Stimulated activated CD4-positive, alpha-beta T cell treated with anti-CD3 and anti-CD28 coated beads, Interleukin-1b, Interleukin-23, amount 100 ng/mL, for 1 hour (primary cell): Measurements from ENCODE around the gene GGTLC2.
"Not testable (repeated sequence)": the region's sequence is repeated elsewhere in the genome, so short reads cannot be mapped to it uniquely, and the experiment has no call there.

ENCODE experiments used
- DNase-seq, 2 donors: peaks; one replicate each; pipeline ENCODE4 v3.0.0-alpha.2; 2020; ENCODE audit warnings: low read depth in 2 of 2

The GGTLC2 gene

DNA sequence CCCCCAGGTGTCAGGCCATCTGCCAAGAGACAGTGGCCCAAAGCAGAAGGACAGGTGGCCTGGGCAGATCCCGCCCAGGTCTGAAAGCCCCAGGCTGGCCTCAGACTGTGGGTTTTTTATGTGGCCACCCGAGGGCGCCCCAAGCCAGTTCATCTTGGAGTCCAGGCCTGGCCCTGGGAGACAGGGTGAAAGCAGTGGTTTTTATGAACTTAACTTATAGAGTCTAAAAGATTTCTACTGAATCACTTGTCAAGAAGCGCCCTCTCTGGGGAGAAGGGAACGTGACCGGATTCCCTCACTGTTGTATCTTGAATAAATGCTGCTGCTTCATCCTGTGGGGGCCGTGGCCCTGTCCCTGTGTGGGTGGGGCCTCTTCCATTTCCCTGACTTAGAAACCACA lies 8.2 kb upstream of the GGTLC2 start:
- not testable (repeated sequence) for DNase-seq

DNA sequence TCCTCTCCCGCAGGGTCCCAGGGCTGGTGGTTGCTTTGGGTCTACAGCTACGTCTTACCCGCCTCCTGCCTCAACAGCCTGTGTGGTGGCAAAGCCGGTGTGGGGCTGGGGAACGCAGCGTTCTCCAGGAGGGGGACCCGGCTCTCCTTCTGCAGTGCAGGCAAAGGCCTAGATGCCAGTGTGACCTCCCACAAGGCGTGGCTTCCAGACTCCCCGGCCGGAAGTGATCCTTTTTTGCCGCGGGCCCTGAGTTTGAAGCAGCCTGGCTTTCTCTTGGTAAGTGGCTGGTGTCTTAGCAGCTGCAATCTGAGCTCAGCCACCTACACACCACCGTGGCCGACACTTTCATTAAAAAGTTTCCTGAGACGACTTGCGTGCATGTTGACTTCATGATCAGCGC lies 6.1 kb upstream of the GGTLC2 start:
- DNase-seq: not testable (repeated sequence)

DNA sequence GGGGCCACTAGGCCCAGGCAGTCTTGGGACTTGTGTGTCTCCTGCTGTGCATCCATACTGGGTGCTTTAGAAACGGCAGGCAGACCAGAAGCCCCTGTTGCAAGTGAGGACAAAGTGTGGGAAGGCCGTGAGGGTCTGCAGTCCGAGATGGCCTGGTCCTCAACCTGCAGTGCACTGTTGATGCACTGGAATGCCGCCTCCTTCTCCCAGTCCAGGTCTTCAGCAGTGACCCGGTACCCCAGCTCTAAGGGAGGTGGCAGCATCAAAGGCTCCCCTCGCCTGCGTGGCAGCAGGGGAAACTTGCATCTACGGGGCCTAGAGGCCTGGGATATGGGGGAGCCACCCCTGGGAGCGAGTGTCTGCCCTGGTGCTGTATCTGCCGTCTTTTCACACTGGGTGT lies 2.2 kb upstream of the GGTLC2 start:
- not testable (repeated sequence) for DNase-seq

DNA sequence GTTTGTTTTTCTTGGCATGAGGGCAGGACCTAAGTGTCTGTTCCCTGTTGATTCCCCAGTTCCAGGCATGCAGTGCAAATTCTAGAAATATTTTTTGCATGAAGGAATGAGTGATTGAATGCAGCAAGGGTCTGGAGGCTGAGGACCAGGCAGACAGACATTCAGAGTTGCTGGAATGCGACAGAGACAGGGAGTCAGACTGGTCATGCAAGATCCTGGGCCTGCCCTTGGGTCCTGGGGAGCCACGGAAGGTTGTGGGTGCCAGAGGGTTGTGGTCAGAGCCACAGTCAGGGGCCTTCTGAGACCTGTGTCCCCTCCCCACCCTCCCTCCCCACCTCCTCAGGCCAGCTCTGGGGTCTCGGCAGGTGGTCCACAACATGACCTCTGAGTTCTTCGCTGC lies 1.6 kb downstream of the GGTLC2 start:
- not testable (repeated sequence) for DNase-seq

DNA sequence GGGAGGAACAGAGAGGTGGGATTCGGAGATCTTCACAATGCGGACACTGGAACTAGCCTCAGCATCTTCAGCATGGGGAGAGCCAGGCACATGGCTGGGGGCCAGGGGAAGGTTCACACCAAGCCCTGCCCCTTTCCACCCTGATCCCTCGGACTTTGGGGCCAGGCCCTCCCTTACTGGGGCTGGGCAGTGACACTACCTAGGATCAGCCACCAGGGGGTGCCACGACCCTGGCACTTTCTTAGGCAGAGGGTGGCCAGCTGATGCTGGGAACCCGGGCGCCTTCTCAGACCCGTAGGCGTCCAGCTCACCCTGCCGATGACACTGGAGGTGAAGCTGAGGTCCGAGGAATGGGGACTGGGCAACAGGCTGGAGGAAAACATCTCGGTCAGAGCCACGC lies 3.5 kb downstream of the GGTLC2 start:
- not testable (repeated sequence) for DNase-seq

DNA sequence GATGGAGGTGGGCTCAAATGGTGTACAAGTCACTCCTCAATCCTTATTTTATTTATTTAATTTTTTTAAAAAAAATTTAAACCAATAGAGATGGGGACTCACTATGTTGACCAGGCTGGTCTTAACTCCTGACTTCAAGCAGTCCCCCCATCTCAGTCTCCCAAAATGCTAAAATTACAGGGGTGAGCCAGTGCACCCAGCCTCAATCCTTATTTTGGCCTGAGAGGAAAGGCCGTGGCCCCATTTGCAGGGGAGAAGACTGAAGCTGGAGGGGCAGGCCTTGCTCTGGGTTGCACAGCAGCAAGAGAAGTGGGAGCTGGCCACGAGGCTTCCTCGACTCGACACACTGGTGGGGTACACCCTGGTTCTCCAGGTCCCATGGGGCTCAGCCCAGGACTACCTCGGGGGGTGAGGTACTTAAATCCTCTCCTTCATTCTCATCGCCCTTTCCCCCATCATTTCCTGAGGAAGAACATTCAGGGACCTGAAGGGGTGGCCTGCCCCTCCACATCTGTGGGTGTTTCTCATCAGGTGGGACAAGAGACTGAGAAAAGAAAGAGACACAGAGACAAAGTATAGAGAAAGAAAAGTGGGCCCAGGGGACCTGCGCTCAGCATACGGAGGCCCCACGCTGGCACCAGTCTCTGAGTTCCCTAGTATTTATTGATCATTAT lies 4.6 kb downstream of the GGTLC2 start:
- DNase-seq: not testable (repeated sequence)

DNA sequence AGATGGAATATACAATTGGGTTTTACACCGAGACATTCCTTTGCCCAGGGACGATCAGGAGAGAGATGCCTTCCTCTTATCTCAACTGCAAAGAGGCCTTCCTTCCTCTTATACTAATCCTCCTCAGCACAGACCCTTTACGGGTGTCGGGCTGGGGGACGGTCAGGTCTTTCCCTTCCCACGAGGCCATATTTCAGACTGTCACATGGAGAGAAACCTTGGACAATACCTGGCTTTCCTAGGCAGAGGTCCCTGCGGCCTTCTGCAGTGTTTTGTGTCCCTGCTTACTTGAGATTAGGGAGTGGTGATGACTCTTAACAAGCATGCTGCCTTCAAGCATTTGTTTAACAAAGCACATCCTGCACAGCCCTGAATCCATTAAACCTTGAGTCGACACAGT lies 5.3 kb downstream of the GGTLC2 start:
- DNase-seq: not testable (repeated sequence)

DNA sequence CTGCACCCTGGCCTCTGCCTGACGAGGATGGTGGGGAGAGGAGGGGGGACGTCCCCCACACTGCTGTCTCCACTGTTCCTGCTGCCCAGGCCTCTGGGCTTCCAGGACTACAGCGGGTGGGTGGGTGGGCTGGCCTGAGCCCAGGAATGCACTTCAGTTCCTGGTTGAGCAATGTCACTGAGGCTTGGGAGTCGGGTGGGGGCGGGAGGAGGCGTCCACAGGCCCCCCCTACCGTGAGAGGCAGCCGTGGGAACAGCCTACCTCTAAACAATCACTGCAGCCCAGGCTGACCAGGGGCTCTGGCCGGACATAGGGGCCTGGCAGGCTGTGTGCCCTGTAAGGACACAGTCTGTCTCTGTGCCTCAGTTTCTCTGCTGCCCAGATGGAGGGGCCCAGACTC lies 6.0 kb downstream of the GGTLC2 start:
- DNase-seq: not testable (repeated sequence)

DNA sequence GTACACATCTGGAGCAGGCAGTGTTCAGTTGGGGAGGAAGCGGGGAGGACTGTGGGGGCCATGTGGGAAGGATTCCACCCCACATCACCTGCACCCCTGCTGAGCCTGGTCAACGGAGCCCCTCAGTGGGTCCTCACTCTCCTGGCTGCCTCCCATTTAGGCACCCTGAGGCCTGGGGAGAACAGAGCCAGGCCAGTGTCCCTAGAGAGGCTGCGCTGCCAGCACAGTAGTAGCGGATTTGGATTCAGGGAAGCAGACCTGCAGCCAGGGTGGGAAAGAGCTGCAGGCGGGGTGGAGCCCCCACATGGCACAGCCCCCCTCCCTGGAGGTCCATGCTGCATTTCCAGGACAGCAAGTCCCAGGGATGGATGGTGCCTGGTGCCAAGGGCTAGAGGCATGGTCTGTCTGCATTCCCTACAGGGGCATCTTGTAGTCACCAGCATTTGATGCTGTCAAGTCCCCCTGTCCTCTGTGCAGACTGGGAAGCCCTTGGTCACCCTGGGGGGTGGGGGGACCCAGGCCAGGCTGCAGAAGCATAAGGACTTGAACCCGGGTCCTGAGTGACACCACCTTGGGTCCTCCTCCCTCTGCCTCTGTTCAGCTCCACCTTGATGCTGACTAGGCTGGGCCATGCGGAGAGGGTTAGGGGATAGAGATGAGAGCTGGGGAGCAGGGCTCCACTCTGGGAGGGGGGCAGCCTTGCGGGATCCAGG lies 6.5 kb downstream of the GGTLC2 start:
- DNase-seq: not testable (repeated sequence)

DNA sequence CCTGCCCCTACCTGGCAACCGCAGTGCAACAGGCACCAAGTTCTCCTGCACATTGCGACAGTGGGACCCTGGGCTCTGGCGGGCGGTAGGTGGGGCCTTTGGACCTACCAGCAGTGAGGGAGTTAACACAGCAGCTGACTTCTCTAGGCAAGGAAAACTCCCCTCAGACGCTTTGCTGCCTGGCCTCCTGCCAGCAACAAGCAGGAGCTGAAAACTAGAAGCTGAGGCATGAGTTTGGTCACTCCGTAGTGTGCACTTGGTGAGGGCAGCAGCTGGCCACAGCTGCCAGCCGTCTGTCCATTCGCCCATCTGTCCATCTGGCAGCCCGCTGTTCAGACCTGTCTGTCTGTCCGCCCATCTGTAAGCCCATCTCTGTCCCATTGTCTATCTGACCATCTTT lies 7.2 kb downstream of the GGTLC2 start:
- not testable (repeated sequence) for DNase-seq

DNA sequence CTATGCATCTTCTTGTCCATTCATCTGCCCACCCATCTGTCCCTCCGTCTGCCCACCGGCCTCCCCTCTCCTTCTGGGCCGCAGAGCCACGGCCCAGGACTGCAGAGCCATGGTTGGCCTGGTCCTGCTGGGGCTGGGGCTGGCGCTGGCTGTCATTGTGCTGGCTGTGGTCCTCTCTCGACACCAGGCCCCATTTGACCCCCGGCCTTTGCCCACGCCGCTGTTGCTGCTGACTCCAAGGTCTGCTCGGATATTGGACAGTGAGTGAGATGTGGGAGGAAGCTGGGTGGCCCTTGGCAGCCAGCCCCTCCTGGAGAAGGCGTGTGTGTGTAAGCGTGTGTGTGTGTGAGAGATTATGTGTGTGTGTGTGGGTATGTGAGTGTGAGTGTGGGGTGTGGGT lies 7.7 kb downstream of the GGTLC2 start:
- not testable (repeated sequence) for DNase-seq

DNA sequence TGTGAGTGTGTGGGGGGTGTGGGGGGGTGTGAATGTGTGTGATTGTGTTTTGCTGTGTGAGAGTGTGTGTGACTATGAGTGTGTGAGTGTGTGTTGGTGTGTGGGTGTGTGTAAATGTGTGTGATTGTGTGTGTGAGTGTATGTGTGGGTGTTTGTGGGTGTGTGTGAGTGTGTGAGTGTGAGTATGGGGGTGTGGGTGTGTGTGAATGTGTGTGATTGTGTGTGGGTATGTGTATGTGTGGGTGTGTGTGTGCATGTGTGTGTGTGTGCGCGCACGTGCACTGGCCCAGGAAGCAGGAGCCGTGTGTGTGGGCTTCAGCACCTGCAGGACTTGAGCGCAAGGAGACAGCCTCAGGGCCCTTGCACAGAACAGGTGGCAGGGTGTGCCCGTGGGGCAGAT lies 8.2 kb downstream of the GGTLC2 start:
- not testable (repeated sequence) for DNase-seq

DNA sequence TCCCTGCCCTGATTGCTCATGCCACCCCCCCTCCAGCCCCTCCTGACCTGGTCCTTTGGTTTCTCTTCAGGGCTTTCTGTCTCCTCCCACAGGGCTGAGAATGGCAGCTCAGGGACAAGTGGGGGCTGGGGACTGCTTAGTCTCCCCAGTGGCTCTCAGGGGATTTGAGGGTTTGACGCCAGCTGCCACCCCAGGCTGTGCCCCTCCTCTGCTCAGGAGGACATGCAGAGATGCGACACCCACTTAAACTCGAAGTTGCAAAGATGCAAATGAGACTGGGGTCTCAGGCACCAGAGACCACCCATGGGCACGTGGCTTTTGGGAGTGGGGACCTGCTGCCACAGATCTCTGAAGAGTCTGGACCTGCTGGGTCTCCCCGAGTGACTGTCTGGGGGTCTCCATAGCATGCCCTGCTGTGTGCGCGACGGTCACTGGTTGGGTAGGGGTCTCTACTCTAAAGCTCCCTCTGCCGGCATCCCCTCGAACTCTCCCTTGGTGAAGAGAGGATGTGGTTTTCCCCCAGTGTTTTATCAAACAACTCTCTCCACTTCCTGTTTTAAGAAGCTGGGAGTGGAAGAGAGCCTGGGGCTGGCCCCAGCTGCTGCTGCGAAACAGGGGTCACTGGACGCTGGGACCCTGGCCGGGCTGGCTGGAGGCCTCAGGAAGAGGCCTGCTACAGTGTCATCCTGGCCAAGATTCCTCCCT lies 9.4 kb downstream of the GGTLC2 start:
- not testable (repeated sequence) for DNase-seq

DNA sequence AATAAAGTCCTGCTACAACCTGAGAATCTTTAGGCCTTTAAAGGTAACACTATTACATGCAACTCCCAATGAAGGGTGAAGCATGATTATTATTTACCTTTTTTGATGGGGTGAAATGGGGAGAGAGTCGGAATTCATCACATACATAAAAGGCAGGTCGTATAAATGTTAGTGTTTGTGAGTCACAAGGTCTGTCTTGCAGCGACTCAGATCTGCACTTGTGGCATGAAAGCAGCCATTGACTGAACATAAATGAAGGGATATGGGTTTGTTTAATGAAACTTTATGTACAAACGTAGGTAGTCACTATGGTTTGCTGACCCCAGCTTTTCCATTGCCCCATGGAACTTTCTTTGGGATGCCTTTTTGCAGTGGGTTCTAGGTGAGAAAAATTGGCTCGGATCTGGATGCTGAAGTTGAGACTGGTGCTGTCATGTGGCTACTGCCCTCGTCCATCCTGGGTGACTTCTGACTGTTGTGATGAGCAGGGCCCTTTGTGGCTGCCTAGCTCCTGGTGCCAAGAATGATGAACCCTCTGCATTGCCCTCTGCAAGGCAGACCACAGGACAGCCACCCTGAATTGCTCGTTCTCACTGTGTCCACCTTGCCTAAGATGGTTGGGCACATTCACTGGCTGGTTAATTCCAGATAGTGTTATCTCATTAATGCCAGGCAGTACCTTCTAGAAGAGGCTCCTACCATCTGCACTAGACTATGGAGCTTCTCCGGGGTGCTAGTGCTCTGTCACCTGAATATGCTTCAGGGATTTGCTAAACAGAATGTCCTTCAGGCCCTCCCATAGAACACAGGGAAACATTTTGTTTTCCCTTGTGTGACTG lies 11.3 kb downstream of the GGTLC2 start:
- DNase-seq: no peak

DNA sequence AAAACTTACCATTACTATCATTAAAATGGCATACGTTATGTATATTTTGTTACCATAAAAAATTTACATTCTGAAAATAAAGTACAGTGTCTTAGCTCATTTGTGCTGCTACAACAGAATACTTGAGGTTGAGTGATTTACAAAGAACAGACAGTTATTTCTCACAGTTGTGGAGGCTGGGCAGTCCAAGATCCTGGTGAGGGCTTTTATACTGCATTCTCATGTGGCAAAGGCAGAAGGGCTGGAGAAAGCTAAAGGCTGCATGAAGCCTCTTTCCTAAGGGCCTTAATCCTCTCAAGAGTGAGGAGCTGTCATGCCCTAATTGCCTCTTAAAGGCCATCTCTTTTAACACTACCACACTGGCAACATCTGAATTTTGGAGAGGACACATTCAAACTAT lies 13.3 kb downstream of the GGTLC2 start:
- no peak for DNase-seq

DNA sequence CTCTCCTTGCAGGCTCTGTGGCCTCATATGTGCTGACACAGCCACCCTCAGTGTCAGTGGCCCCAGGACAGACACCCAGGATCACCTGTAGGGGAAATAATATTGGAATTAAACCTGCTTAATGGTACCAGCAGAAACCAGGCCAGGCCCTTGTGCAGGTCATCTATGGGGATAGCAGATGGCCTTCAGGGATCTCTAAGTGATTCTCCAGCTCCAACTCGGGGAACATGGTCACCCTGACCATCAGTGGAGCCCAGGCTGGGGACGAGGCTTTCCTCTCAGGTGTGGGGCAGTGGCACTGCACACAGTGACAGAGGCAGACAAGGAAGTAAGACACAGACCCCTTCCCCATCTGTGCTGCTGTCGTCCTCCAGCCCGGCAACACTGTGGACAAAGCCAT lies 16.9 kb downstream of the GGTLC2 start:
- no peak for DNase-seq

DNA sequence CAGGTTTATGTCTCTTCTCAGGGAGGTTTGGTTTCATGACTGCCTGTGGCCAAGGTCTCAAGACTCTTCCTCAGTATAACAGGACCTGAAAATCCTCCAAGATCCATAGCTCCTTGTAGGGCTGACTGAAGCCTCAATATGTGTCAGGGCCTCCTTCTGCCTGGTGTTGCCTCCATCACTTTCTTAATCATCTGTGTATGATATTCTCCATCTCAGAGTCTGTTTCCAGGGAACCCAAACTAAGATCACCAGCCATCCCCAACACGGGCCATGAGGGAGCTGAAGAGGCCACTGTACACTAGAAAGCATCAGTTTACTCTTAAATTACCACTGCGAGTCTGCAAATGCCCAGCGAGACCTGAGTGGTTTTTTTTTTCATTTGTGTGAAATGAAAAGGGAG lies 17.7 kb downstream of the GGTLC2 start:
- DNase-seq: no peak

DNA sequence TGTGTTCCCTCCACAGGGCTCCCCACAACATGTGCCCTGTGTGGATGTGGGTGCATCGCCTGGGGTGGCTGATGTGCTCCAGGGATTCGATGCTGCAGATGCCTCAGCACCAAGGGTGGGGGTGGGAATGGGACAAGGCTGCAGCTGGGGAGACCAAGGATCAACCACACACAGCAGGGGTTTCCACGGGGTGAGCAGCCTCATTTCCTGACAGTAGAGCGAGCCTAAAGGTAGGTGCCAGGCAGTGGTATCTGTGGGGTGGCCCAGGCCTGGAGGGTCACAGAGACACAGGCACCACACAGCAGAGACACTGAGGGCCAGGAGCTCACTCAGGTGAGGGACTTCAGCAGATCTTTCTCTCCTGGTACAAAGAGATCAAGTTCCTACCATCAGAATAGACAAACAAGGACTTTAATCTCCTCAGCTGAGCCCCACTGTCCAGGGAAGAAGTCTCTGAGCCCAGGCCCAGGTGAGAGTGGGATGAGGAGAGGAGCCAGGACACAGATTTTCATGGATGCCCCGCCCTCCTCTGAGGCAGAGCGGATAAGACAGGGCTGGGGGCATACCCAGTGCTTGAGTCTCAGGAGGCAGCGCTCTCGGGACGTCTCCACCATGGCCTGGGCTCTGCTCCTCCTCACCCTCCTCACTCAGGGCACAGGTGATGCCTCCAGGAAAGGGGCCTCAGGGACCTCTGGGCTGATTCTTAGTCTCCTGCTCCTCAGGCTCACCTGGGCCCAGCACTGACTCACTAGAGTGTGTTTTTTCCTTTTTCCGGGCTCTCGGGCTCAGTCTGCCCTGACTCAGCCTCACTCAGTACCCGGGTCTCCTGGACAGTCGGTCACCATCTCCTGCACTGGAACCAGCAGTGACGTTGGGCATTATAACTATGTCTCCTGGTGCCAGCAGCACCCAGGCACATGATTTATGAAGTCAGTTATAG lies 19.7 kb downstream of the GGTLC2 start:
- no peak for DNase-seq

DNA sequence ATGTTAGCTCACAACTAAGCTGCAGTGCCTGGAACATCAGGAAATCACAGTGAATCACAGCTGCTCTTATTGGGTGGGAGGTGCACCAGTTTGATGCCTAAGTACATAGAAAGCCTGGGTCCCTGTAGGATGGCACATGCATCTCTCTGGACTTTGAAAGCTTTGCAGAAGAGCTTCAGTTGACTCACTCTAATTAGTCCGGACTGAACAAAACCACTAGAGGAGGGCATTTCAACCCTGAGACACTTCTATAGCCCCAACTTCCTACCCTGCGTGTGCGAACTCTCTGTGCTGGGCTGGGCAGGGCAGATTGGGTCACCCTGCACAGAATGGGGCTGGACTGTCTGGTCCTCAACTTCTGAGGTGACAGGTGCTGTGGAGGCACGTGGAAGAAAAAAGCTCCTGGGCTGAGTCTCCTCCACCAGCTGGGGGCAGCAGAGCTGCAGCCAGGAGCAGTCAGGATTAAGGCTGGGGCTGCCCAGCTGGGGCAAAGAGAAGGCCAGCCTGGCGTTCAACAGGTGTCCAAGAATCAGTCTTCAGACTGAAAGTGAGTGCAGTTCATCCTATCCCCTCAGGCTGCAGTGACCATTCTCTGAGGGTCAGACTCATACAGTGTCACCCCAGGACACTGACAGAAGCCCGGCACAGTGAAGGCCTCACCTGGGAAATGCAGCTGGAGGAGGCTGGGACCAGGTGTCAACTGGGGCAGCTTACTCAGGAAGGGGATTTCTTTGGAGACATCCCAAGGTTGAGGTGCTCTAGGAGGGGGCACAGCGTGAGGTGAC lies 22.1 kb downstream of the GGTLC2 start:
- DNase-seq: no peak
